ENCODE measurements around the gene IRGQ.
"Not testable (repeated sequence)": the region's sequence is repeated elsewhere in the genome, so short reads cannot be mapped to it uniquely, and the experiment has no call there.

IRGQ gene, protein sequence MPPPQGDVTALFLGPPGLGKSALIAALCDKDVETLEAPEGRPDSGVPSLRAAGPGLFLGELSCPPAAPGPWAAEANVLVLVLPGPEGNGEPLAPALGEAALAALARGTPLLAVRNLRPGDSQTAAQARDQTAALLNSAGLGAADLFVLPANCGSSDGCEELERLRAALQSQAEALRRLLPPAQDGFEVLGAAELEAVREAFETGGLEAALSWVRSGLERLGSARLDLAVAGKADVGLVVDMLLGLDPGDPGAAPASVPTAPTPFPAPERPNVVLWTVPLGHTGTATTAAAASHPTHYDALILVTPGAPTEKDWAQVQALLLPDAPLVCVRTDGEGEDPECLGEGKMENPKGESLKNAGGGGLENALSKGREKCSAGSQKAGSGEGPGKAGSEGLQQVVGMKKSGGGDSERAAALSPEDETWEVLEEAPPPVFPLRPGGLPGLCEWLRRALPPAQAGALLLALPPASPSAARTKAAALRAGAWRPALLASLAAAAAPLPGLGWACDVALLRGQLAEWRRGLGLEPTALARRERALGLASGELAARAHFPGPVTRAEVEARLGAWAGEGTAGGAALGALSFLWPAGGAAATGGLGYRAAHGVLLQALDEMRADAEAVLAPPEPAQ

DNA sequence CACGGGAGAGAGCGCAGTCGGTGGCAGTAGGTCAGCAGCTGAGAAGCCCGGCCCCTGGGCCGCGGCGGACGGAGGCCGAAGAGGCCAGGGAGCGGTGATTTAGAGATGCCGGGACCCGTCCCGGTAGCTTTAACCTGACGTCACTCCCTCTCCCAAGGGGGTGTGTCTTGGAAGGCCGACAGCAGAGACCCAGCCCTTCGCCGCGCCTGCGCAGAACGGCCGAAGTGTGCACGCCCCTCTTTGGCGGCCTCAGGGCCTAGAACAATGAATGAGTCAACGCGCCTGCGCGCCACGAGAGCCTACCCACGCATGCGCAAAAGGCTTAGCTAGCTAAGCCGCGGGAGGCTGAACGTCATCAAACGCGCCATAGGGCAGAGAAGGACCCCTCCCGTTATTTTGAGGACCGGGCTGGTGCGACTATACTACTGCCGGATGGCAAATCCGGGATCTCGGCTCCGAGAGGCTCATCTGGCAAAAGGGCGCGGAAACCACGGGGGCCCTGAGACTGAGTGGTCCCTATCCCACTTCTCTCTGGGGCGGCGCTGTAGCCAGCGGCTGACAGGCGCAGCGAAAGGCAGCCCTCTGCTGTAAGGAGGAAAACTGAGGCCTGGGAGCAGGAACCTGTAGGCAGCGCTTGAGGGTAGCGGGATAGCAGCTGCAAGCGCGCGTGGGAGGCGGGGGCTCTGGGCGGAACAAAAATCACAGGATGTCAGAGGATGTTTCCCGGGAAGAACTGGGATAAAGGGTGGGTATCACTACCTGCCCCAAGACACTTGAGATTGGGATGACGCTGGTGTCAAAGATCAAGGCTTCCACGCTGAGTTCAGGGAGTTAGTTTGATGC is at the start of gene IRGQ, which contains the start of gene ZNF576:
IRGQ (minus strand) TSS at position 136 of the 843 bp plus-strand sequence. CDS start 796 bp downstream, outside the sequence.
ZNF576 (plus strand) TSS at position 597 of the 843 bp plus-strand sequence. CDS start 514 bp downstream, outside the sequence.
- peak; percentile 92 for DNase-seq (ENCODE audit: low read depth)

- no peak for DNase-seq (ENCODE audit: low read depth)
These were observed 48.2 kb upstream of the IRGQ start for GRCh38 chr19:43644181-43644580.

DNA sequence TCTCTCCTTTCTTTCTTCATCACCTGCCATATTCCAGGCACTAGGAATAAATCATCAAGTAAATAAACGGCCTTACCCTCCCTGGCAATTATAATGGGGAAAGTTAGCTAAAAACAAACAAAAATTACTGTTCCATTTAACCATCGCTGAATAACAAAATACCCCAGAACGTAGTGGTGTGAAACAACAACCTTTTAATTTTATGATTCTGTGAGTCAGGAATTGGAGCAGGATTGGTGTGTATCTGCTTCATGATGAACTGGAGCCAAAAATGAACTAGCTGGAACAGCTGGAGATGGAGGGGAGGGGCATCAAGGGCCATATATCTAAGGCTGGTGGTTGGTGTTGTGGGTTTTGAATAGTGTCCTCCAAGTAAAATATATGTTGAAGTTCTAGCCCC is 47.4 kb upstream of the IRGQ start:
- DNase-seq (ENCODE audit: low read depth) = no peak

DNA sequence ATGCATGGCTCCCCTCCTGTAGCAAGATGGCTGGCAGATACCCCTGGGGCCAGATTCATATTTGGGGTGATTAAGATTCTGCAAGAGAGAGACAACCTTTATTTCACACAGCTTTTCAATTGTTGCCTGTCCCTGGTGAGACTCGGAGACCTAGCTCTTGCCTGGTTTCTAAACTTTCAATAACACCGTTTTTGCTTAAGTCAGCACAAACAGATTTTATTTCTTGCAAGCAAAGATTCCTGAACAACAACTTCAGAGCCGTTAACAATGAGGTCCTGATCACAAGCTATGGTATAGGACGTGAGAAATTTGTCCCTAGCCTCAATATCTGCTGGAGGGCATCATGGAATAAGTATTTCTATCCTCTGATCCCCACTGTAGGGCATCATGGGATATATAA is 46.6 kb upstream of the IRGQ start:
- DNase-seq (ENCODE audit: low read depth) = no peak

- DNase-seq (ENCODE audit: low read depth) = no peak
These were observed 45.4 kb upstream of the IRGQ start for GRCh38 chr19:43641333-43641732.

DNA sequence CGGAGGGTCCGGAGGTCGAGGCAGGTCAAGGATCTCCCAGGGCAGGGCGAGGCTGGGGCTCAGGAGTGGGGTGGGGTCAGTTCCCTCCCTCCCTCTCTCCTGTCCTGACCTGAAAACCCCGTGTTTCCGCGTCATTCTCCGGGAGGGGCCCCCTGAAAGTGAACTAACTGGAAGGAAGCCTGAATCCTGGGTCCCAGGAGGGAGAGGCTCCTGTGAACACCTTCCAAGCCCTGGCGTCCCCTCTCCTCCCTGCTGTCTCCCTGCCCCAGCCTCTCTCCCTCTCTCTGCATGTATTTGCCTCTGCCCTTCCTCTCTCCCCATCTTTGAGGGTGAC is 44.5 kb upstream of the IRGQ start:
- no peak for DNase-seq (ENCODE audit: low read depth)

- no peak for DNase-seq (ENCODE audit: low read depth)
These were observed 43.8 kb upstream of the IRGQ start, which contains the start of gene CADM4 for GRCh38 chr19:43639519-43640423. Gene CADM4, minus strand, starts transcription at chr19:43639850. Its CDS starts 60 bp downstream, at chr19:43639790.

- no peak for DNase-seq (ENCODE audit: low read depth)
These were observed 43.1 kb upstream of the IRGQ start for GRCh38 chr19:43638995-43639518.

- DNase-seq (ENCODE audit: low read depth) = no peak
These were observed 42.5 kb upstream of the IRGQ start for GRCh38 chr19:43638214-43638994.

DNA sequence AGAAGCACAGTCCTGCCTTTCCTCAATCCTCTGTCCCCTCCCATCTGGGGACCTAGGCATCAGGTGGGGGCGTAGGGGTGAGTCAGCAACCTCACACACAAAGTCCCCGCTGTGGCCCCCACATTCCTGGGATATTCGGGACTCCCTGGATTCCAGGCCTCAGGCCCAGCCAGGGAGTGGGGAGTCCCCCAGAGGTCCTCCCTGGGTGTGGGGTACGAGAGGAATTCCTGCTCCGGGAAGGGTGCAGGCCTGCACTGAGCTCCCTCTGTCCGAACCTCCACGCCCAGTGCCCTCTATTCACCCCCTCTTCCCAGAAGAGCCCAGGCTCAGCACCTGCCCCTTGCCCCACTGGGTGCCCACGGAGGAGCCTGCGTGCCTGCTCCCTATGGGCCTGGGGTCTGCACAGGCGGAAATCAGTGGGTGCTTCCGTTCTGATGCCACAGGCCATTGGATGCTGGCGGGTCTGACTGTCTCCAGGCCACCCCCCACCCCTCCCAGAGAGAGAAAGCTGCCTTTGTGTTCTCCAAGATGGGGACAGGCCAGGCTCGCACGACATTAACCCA is 40.3 kb upstream of the IRGQ start:
- DNase-seq (ENCODE audit: low read depth) = no peak

GRCh38 chr19:43635561-43635940 is 39.6 kb upstream of the IRGQ start:
- not testable (repeated sequence) for DNase-seq (ENCODE audit: low read depth)

DNA sequence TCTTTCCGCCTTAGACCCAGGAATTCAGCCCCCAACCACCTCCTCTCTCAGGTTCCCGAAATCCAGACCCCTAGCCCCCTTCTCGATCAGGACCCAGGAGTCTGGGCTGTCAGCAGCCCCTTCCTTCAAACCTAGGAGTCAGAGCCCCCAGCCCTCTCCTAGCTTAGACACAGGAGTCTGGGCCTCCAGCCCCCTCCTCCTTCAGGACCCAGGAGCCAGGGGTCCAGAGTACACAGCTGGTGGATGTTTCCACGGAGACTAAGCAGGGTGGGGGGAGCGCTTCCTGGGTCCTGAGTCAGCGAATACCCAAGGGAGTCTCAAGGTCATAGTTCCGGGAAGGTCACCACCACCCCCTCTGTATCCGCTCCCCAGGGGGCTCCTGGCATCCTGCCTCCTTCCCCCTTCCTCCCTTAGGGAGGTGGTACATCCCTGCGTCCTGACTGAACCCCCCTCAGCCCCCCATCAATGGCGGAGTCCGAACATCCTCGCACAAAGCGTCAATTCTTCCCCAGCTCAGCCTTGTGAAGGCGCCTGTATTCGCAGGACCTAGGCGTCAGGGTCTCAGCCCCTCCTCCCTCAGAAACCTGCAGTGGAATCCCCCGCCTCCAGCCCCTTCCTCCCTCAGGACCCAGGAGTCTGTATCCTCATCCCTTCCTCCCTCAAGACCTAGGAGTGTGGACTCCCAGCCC is 39.1 kb upstream of the IRGQ start:
- no peak for DNase-seq (ENCODE audit: low read depth)

DNA sequence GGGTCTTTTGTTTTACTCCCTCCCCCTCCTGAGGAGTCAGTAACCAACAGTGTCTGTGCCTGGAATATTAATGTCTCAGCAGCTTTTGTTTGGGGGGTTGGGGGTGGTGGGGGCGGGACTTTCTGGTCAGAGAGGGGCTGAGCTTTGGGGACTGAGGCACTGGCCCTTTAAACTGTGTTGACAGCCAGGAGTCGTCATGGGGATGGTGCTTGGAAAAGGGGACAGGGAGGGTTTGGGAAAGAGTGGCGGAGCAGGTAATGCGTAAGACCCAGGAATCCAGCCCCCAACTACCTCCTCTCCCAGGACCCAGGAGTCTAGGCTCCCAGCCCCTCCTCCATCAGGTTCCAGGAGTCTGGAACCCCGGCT is 38.6 kb upstream of the IRGQ start:
- DNase-seq (ENCODE audit: low read depth) = no peak

GRCh38 chr19:43634068-43634467 is 38.1 kb upstream of the IRGQ start:
- DNase-seq (ENCODE audit: low read depth) = no peak

- DNase-seq (ENCODE audit: low read depth) = no peak
These were observed 37.6 kb upstream of the IRGQ start for GRCh38 chr19:43633520-43633919.

DNA sequence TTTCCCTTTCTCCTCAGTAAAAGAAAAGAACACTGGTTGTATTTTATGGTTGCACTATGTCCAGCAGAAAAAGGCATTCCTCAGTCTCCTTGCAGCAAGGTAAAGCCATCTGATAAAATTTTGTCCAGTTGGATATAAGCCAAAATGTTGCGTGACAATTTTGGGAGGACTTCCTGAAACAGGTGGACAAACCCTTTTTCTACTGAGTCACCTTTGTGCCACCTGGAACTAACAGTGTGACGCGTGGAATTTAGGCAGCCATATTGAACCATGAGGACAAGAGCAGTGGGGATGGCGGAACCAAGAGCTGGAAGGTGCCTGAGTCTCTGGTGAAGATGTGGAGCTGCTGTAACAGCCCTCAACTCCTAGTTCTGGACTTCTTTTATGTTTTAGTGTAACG is 35.6 kb upstream of the IRGQ start:
- DNase-seq (ENCODE audit: low read depth) = no peak

DNA sequence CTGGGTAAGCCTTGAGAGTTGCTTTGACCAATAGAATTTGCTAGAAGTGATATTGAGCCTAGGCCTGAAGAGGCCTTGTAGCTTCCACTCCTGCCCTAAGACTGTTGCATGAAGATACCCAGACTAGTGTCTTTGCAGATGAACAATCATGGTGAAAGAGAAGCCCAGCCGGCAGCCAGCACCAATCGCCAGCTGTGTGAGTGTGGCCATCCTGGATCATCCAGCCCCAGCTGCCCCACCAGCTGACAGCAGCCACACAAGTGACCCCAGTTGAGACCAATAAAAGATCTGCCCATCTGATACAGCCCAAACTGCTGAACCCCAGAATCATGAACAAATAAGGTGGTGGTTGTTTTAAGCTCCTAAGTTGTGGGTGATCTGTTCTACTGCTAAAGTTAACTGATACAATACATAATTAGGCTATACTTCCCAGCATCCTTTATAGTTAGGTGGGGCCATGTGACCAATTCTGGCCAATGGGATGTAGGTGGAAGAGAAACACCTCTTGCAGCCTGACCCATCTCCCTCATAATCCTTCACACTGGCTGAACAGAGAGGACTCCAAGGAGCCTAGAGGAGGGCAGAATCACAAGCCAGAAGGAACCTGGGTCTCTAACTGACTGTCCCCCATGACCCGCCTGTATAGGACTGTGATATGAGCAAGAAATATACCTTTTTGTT is 32.9 kb upstream of the IRGQ start:
- no peak for DNase-seq (ENCODE audit: low read depth)

GRCh38 chr19:43626838-43627237 is 30.9 kb upstream of the IRGQ start:
- no peak for DNase-seq (ENCODE audit: low read depth)

Data from GM04503 (cell line).